ENCODE results near the gene GPC6. TPM values are rescaled to one million over a fixed set of nuclear protein-coding genes. Genes with fewer than 3 reads are reported as not detected.

GPC6 gene
- total and polyA plus RNA-seq, 9 of the 15 experiments (the other 6 are each of a cell fraction or from before 2014, with no cell fraction given), result under 0.01 to 0.20 (median 0.01) TPM; not detected in 4

DNA sequence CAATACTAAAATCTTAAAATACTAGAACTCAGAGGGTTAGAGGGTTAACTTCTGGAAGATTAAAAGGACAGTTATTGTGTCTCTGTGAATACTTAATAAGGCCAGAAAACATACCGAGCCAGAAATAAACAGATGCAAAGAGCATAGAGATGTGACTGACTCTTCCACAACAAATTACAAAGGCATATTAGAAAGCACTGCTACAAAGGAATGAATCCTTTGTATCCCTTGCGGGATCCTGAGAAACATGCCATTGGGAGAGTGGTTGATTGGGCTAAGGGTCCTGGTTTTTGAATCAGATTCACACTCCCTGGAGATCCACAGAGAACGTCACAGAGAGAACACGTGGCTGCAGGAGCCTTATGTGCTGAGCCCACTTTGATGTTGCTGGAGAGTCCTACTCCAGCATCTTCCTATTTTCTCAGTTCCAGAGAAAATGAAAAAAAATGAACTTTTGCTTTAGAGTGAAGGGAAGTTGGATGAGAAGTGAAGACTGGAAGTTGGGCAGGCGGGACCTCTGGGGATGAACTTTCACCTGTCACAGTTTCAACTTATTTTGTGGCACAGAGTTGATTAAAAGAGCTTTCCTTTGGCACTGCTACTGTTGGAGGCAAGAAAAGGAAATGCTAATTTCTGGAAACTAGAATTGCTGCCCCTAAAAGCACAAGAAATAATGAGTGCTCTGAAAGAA lies 943.0 kb downstream of the GPC6 start:
- H3K4me1 ChIP-seq (replicated peaks in 1 of 2; ENCODE audit: control insufficient read depth in 2 of 2, insufficient read depth in 2 of 2, low read length in 2 of 2), result no peaks in the 10 kb centered on the region
- H3K4me2 ChIP-seq (ENCODE audit: insufficient read depth, low read length), result no peak overlapping the region
- no peak overlapping the region for H3K4me3 ChIP-seq
- in situ Hi-C loops (cut with MboI) (no loop called here), intact Hi-C loops (cut with micrococcal nuclease) (no loop called here)
- no peak overlapping the region for H3K27ac ChIP-seq (ENCODE audit: extremely low read depth, low read depth, low read length)
- DNase-seq (ENCODE audit: extremely low read depth in 1 of 4, low spot score in 3 of 4) (no peak), FAIRE-seq (no peak), ATAC-seq (no peak)
- no peaks in the 10 kb centered on the region for H3K36me3 ChIP-seq (ENCODE audit: control insufficient read depth, insufficient read depth, low read length)
- POLR2A ChIA-PET, result no interaction called here
- no peaks in the 10 kb centered on the region for H3K9me3 ChIP-seq (replicated peaks; ENCODE audit: control insufficient read depth, insufficient read depth, low read depth, low read length)
- no TSS peak for BruUV-seq (replicated peaks)
- H2AFZ ChIP-seq (ENCODE audit: low read depth, low read length), result no peak overlapping the region
- WGBS (ENCODE audit: insufficient coverage, low coverage, missing lambda C conversion rate), result 5% methylated on average over 5 of the region's 5 CpGs
- TF ChIP-seq CAMTA2 (CRISPR knock-in tag; conservative IDR thresholded peaks at IDR 0.05) (no peak), NFYB (IDR thresholded peaks at IDR 0.05; ENCODE audit: extremely low read depth, insufficient read length) (no peak), HMG20B (CRISPR knock-in tag; IDR thresholded peaks at IDR 0.05) (no peak), SP1 (CRISPR knock-in tag; IDR thresholded peaks at IDR 0.05) (no peak), ESRRB (CRISPR knock-in tag; IDR thresholded peaks at IDR 0.05; ENCODE audit: borderline replicate concordance) (no peak), ZNF282 (CRISPR knock-in tag; IDR thresholded peaks at IDR 0.05) (no peak), ZNF41 (CRISPR knock-in tag; conservative IDR thresholded peaks at IDR 0.05) (no peak), IFI16 (CRISPR knock-in tag; IDR thresholded peaks at IDR 0.05) (no peak), TEAD1 (CRISPR knock-in tag; IDR thresholded peaks at IDR 0.05) (no peak)
- no peaks in the 10 kb centered on the region for H4K20me1 ChIP-seq (replicated peaks; ENCODE audit: control insufficient read depth, insufficient read depth, low read length)
- H3K9me1 ChIP-seq (ENCODE audit: control insufficient read depth, insufficient read depth, low read length), result no peaks in the 10 kb centered on the region
- no peaks in the 10 kb centered on the region for H3K27me3 ChIP-seq (ENCODE audit: control insufficient read depth in 2 of 2, insufficient read depth in 2 of 2, low read length in 2 of 2)
- no peak overlapping the region for H3K9ac ChIP-seq (ENCODE audit: insufficient read depth in 1 of 2, low read depth in 2 of 2, low read length in 2 of 2)
- H3K79me2 ChIP-seq (ENCODE audit: control insufficient read depth, insufficient read depth, low read length), result no peaks in the 10 kb centered on the region
- CTCF ChIA-PET (ENCODE audit: low intra/inter-chr PET ratio), result no interaction called here
